Natural killer cell (primary cell): Measurements from ENCODE around the gene SLC6A18. TPM values are rescaled to one million over a fixed set of nuclear protein-coding genes. Genes with fewer than 3 reads are reported as not detected.
"Not testable (repeated sequence)": the region's sequence is repeated elsewhere in the genome, so short reads cannot be mapped to it uniquely, and the experiment has no call there.

Experiments
- ATAC-seq, 3 donors: fragments of 150-1000 bp in 2 of 3; fragments of 200-7000 bp in 1 of 3; cut with Tn5 transposase; 1 replicate in 1 of 3; 2 replicates in 2 of 3; pipeline ENCODE4 v1.10.0; 2021; ENCODE audit warnings: mild to moderate bottlenecking in 2 of 3, moderate library complexity in 2 of 3
- DNase-seq, 2 donors: peaks; one replicate each; pipeline versions ENCODE4 v3.0.0 to v3.0.0-alpha.2; 2013 to 2021; ENCODE audit warnings: mixed read lengths in 1 of 2
- H3K27ac ChIP-seq: one replicate; pipeline ENCODE4 v1.5.1; 2013; ENCODE audit warnings: mild to moderate bottlenecking, low read length
- H3K27me3 ChIP-seq: one replicate; pipeline ENCODE4 v1.6.1; 2013; ENCODE audit warnings: low read length; ENCODE audit not compliant: control insufficient read depth, insufficient read depth
- H3K36me3 ChIP-seq: one replicate; pipeline ENCODE4 v1.6.1; 2013; ENCODE audit warnings: low read length; ENCODE audit not compliant: control insufficient read depth, insufficient read depth
- H3K4me1 ChIP-seq: one replicate; pipeline ENCODE4 v1.6.1; 2013; ENCODE audit warnings: low read length; ENCODE audit not compliant: control insufficient read depth, insufficient read depth
- H3K4me3 ChIP-seq: one replicate; pipeline ENCODE4 v1.5.1; 2013; ENCODE audit warnings: low read length
- H3K9me3 ChIP-seq: one replicate; pipeline ENCODE4 v1.6.1; 2013; ENCODE audit warnings: low read length; ENCODE audit not compliant: control insufficient read depth, insufficient read depth
- H3K27ac Mint-ChIP-seq, 2 donors: one replicate each; pipeline ENCODE4 v1.8.0; 2022; ENCODE audit warnings: mild to moderate bottlenecking in 2 of 2, mixed read lengths in 2 of 2, moderate library complexity in 1 of 2
- H3K27me3 Mint-ChIP-seq, 2 donors: one replicate each; pipeline ENCODE4 v1.8.0; 2022; ENCODE audit warnings: low read depth in 2 of 2, mixed read lengths in 2 of 2
- H3K36me3 Mint-ChIP-seq: one replicate; pipeline ENCODE4 v1.8.0; 2022; ENCODE audit warnings: mixed read lengths
- H3K4me1 Mint-ChIP-seq, 2 donors: one replicate each; pipeline ENCODE4 v1.8.0; 2022; ENCODE audit warnings: mixed read lengths in 2 of 2
- H3K4me3 Mint-ChIP-seq: one replicate; pipeline ENCODE4 v1.8.0; 2022; ENCODE audit warnings: mild to moderate bottlenecking, moderate library complexity, mixed read lengths
- H3K9me3 Mint-ChIP-seq, 2 donors: one replicate each; pipeline ENCODE4 v1.8.0; 2022; ENCODE audit warnings: mixed read lengths in 2 of 2
- CTCF ChIP-seq: fragments of 200-600 bp; IDR thresholded peaks from one replicate; pipeline ENCODE4 v1.8.0; 2022; ENCODE audit warnings: antibody characterized with exemption
- WGBS: methylation state at CpG from one replicate; pipeline ENCODE4 v1.1.7; 2013; ENCODE audit warnings: missing lambda C conversion rate; ENCODE audit not compliant: insufficient coverage; 5-methylcytosine and 5-hydroxymethylcytosine counted together
- intact Hi-C: fragments of 100-400 bp; cut with micrococcal nuclease; formaldehyde crosslinking; loops from one replicate; pipeline ENCODE4 v1.14.2; 2022
- total RNA-seq, 4 donors: library from RNA; stranded (reverse); fragments of 120-200 nt in 1 of 4; gene quantifications; one replicate each; pipeline versions ENCODE4 v1.2.3 to v1.2.4, GENCODE V29; 2013 to 2022

SLC6A18 gene
- total RNA-seq, 3 donors from 2014 or later (not counting 1 experiment from before 2014, with no cell fraction given): not detected

DNA sequence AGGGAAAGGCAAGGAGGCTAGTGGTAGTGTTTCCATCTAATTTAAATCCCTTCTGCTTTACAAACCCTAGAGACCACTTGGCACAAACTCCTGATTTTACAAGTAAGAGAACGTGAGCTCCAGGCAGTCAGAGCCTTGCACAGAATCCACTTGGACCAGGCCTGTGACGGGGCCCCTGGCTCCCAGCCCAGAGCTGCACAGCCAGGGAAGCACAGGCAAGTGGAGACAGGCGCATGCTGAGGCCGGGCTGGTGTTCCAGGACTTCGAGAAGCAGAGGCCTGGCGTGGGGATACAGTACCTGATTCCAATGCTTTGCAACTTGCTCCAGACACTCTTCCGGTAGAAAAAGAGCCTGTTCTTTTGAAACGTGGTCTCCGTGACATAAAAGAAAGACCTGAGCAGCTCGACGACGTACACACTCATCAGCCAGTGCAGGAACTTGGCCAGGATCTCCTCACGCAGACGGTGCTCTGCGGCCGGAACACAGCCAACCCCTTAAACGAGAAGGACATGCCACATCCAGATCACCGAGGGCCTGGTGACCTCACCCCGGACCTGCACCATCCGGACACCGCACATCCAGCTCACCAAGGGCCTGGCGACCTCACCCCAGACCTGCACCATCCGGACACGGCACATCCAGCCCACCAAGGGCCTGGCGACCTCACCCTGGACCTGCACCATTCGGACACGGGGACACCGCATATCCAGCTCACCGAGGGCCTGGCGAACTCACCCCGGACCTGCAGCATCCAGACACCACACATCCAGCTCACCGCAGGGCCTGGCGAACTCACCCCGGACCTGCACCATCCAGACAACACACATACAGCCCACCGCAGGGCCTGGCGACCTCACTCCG, 57.2 kb downstream of the SLC6A18 start:
- ATAC-seq (no peak), DNase-seq (no peak)
- intact Hi-C loops: no loop called here
- Histone ChIP-seq H3K27ac (no peak overlapping the region), H3K36me3 (no peaks in the 10 kb centered on the region), H3K4me1 (peaks cover 4% of the 10 kb centered on the region), H3K27me3 (no peaks in the 10 kb centered on the region), H3K9me3 (no peaks in the 10 kb centered on the region), H3K4me3 (no peak overlapping the region)
- Mint-ChIP-seq H3K27ac (no peak overlapping the region), H3K4me1 (no peaks in the 10 kb centered on the region), H3K36me3 (no peaks in the 10 kb centered on the region), H3K9me3 (no peaks in the 10 kb centered on the region), H3K27me3 (peaks cover 0 to 7% of the 10 kb centered on the region in 2 donors), H3K4me3 (no peak overlapping the region)
- no peak for TF ChIP-seq CTCF
- 90% methylated on average over 37 of the region's 37 CpGs for WGBS

DNA sequence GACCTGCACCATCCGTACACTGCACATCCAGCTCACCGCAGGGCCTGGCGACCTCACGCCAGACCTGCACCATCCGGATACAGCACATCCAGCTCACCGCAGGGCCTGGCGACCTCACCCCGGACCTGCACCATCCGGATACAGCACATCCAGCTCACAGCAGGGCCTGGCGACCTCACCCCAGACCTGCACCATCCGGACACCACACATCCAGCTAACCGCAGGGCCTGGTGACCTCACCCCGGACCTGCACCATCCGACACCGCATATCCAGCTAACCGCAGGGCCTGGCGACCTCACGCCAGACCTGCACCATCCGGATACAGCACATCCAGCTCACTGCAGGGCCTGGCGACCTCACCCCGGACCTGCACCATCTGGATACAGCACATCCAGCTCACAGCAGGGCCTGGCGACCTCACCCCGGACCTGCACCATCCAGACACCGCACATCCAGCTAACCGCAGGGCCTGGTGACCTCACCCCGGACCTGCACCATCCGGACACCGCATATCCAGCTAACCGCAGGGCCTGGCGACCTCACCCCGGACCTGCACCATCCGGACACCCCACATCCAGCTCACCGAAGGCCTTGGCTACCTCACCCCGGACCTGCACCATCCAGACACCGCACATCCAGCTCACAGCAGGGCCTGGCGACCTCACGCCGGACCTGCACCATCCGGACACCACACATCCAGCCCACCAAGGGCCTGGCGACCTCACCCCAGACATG, 58.0 kb downstream of the SLC6A18 start:
- H3K9me3 ChIP-seq, H3K4me3 ChIP-seq, H3K9me3 Mint-ChIP-seq, H3K4me1 Mint-ChIP-seq, H3K27me3 ChIP-seq, H3K27me3 Mint-ChIP-seq, H3K4me1 ChIP-seq, ATAC-seq, H3K27ac Mint-ChIP-seq, intact Hi-C loops, H3K36me3 ChIP-seq, H3K4me3 Mint-ChIP-seq, H3K27ac ChIP-seq, H3K36me3 Mint-ChIP-seq: not testable (repeated sequence)
- 90% methylated on average over 40 of the region's 40 CpGs for WGBS
- DNase-seq: peak in 1 of 2 donors; percentile 7

- DNase-seq, ATAC-seq, H3K27me3 ChIP-seq, H3K9me3 ChIP-seq, H3K27ac ChIP-seq, H3K4me3 Mint-ChIP-seq, H3K36me3 ChIP-seq, H3K4me1 Mint-ChIP-seq, H3K4me1 ChIP-seq, intact Hi-C loops, H3K9me3 Mint-ChIP-seq, H3K27ac Mint-ChIP-seq, H3K4me3 ChIP-seq, H3K36me3 Mint-ChIP-seq: not testable (repeated sequence)
- H3K27me3 Mint-ChIP-seq: peaks cover 9 to 15% of the 10 kb centered on the region in 2 donors
- WGBS: 89% methylated on average over 16 of the region's 16 CpGs
These were observed 58.5 kb downstream of the SLC6A18 start for GRCh38 chr5:1283729-1284041.

GRCh38 chr5:1284336-1284970, 59.3 kb downstream of the SLC6A18 start:
- ATAC-seq, H3K4me1 Mint-ChIP-seq, H3K36me3 ChIP-seq, H3K4me3 Mint-ChIP-seq, H3K9me3 Mint-ChIP-seq, H3K4me3 ChIP-seq, H3K4me1 ChIP-seq, H3K27ac ChIP-seq, H3K36me3 Mint-ChIP-seq, H3K27ac Mint-ChIP-seq, H3K27me3 ChIP-seq, H3K9me3 ChIP-seq, DNase-seq, intact Hi-C loops: not testable (repeated sequence)
- H3K27me3 Mint-ChIP-seq: peaks cover 11 to 16% of the 10 kb centered on the region in 2 donors
- WGBS: 87% methylated on average over 27 of the region's 27 CpGs
